Umbilical cord (tissue), 2 donors: ENCODE results near the gene FAM117B. TPM values are rescaled to one million over a fixed set of nuclear protein-coding genes. Genes with fewer than 3 reads are reported as not detected.

Experiments used
- DNase-seq: peaks from one replicate; pipeline ENCODE4 v3.0.0-alpha.2; 2015; ENCODE audit warnings: low spot score
- total RNA-seq: library from RNA; depleted of rRNA; stranded (reverse); fragments of >200 nt; gene quantifications from one replicate; pipeline ENCODE4 v1.2.3, GENCODE V29; 2014; ENCODE audit warnings: low replicate concordance; ENCODE audit not compliant: insufficient read depth

Gene FAM117B
- total RNA-seq = 5.8 TPM

DNA sequence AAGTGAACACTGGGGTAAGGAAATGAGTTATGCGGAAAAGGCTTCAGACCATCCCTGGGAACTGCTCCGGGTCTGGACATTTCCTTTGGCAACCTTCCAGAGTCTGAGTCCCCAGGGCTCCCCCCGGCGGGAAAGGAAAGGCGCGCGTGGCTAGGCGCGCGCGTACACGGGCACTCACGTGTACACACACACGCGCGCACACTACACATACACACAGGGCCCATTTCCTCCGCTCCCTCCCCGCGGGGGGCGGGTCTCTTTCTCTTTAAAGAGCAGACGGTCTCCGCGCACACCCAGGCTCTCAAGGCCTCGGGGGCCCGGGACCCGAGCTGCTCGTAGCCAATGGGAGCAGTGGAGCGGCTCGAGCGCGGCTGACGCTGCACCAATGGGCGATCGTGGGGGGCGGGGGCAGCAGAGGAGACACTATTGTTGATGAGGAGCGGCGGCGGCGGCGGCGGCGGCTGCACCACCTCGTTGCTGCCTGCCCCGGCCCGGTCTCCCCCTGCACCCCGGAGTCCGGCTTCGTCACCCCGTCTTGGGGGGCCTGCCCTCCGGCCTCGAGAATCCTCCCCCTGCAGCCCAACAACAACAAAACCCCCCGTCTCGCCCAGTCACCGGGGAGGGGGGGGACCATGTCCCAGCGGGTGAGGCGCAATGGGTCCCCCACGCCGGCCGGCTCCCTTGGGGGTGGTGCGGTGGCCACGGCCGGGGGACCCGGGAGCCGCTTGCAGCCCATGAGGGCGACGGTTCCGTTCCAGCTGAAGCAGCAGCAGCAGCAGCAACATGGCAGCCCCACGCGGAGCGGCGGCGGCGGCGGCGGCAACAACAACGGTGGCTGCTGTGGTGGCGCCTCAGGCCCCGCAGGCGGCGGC lies at the start of gene FAM117B:
Gene FAM117B (plus strand): TSS at position 414 of the 872 bp plus-strand sequence. CDS start 219 bp downstream, at position 633.
- peak; percentile 99 for DNase-seq

DNA sequence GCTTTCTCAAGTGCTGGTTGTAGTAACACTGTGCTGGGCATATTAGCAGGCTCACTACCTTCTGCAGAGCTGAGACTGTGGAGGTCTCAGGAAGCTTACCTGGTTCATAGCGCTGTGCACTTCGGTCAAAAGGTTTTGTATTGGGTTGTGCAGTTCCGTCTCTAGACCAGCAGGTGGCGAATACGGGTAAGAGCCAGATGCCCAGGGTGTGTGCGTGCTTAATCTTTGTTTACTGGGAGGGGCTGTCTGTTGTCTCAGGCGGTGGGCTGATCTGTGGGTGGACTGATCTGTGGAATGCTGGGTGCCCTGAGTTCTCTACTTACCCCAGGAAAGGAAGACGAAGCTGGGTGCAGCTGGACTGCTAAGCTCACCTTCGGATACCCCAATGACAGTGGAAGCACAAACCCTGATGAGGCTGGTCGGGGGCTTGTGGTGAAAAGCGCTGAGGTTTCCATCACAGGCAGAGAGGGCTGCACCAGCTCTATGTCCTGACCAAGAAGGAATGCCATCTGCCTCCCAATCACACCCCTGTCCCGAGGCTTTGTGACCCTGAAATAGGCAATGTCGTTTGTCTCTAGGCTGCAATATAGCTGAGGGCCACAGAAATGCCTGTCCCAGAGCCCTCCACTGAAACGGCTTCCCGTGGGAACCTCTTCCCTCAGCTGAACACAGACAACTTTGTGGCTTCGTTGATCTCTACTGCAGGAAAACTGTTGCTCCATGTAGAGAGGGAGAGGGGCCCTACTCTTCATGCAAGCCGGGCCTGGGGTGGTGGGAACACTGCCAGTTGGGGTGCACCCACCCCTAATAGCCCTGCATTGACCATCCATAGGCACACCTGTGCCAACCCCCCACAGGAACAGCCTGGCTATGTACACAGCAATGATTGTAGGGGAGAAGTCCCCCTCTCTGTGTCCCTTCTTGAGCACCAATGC lies 45.9 kb upstream of the FAM117B start:
- peak; percentile 83 for DNase-seq

DNA sequence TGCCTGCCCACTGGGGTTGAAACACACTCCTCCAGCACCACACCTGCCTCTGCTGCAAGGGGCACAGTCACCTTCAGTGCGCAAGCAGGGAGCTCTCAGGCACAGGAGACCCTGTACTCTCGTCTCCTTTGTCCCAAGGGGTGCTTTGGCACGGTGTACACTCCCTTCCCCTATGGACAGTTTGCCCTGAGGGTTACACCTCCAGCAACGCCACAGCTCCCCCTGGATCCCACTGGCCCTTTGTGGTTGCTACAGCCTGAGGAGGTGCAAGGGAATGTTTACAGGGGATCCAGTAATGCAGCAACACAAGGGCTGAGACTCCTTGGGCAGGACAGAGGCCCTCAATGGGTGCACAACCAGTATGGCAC lies 45.2 kb upstream of the FAM117B start:
- no peak for DNase-seq

DNA sequence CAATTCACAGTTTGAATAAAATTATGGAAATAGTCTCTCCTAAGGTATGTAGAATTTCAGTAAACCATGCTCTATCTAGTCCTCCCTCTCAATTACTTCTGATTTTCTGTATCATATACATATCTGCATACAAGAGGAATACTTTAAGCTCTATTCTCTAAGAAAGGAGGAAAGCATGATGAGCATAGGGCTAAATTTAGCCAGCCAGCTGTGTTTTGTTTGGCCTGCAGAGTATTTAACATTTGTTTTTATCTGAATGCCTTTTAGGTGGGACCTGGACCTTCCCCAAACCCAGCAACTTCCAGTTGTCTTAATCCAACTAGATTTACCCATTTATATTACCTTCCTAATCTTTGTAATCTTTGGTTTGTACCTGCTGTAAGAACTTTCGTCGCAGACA lies 42.2 kb upstream of the FAM117B start:
- peak; percentile 33 for DNase-seq

- DNase-seq = no peak
Measured at GRCh38 chr2:202599105-202599504, 35.7 kb upstream of the FAM117B start.

DNA sequence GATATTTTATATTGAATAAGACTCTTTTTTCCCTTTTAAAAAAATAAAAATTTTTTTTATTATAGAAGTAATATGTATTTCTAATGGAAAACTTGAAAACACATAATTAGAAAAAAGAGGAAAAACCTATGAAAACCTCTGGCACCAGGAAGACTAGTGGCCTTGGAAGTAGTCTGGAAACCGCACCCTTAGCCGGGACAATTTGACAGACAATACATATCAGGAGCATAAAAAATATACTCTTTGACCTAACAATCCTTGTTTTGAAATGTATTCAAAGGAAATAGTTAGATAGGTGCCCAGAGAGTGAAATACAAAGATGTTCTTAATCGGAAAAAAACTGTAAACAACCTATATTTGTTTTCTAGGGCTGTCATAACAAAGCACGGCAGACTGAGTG lies 34.9 kb upstream of the FAM117B start:
- DNase-seq = no peak

DNA sequence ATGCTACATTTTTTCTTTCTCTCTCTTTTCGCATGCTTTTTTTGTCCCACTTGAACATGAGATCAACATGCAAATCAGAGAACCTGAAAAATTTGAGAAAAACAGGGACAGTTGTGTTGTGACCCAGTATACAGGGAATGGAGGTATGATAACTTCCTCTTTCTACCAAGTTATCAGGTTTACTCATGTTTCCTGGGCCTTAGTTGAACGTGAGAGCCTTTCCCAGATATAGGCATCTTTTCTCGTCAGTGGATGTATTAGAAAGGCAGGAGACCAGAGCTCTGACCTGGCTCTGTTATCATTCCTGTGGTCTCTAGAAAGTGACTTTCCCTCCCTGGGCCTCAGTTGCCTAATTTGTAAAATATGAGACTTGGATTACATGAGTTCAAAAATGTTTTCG lies 30.1 kb upstream of the FAM117B start:
- DNase-seq = no peak

DNA sequence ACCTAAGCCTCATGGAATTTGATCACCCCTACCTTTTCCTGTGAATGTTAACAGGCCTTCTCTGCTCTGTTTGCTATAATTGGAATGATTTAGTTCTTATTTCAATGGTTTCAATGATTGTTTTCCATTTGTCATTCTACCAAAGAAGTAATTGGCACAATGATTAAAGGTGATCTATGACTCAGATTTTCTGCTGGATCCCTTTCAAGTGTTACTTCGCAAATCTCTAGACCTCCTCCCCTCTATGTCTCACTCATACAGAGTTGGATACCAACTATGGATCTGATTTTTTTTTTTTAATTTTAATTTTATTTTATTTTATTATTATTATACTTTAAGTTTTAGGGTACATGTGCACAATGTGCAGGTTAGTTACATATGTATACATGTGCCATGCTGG lies 29.6 kb upstream of the FAM117B start:
- no peak for DNase-seq

DNA sequence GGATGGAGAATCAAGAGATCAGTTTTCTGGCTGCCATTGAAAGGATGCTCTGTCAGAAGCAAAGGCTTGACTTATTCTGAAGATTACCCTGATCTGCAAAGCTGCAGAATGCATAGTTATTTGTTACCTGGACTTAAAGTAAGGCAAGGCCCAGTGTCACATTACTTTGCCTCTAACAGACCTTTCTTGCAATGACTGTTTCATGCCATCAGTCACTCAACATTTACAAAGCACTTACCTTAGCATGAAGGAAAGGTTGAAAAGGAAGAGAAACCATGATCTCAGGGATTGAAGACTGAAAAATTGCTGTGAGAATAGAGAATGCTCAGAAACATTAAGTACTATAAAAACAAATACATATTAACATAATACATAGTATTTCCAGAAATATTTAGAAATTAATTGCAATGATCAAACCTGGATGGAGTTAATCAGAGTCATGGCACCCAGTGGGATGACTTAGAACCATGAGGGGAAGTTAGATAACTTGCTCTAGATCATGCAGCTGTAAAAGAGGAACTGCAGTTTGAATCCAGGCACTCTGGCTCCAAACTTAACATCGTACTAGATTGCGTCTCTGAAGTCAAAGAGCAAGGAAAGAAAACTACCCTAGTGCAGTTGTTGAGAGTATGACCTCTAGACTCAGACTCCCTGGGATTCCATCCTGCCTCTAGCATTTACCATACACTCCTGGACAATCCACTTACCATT lies 26.5 kb upstream of the FAM117B start:
- DNase-seq = no peak

- DNase-seq = no peak
Measured at GRCh38 chr2:202609381-202610145, 25.2 kb upstream of the FAM117B start.

- no peak for DNase-seq
Measured at GRCh38 chr2:202610380-202610779, 24.4 kb upstream of the FAM117B start.

GRCh38 chr2:202612145-202612544 lies 22.6 kb upstream of the FAM117B start:
- no peak for DNase-seq

DNA sequence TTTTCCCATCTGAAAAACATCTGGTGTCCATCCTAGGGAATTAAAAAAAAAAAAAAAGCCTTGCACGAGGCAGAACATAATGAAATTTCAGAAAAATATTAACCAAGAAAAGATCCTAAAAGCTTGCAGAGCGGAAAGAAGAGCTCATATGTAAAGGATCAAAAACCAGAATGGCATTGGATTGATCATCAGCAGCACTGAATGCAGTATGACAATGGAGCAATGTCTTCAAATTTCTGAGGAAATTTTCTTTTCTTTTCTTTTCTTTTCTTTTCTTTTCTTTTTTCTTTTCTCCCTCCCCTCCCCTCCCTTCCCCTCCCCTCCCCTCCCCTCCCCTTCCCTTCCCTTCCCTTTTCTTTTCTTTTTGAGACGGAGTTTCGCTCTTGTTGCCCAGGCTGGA lies 21.3 kb upstream of the FAM117B start:
- no peak for DNase-seq

GRCh38 chr2:202624133-202624532 lies 10.6 kb upstream of the FAM117B start:
- DNase-seq = no peak

GRCh38 chr2:202627042-202627441 lies 7.7 kb upstream of the FAM117B start:
- no peak for DNase-seq

- DNase-seq = no peak
Measured at GRCh38 chr2:202628646-202629198, 6.0 kb upstream of the FAM117B start.

DNA sequence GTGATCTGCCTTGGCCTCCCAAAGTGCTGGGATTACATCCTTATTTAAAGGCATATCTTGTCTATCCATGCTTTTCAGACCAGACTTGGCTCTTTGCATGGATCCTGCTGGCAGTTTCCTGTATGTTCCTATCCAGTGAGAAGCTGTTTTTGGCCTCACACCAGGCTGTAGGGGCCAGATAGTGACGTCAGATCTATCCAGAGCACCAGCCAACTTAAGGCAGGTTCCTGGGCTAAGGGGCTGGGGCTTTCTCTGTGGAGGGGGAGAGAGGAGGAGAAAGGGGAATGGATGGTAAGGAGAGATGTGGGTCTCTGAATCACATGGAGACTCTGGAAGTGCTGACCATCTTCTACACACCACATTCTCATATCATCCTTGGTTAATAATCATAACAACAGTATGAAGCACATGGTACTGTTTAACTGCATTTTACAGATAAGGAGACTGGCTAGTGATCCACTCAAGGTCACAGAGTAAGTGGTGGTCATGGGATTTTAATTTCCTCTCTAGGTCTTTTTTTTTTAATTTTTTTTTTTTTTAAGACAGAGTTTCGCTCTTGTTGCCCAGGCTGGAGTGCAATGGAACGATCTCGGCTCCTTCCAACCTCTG lies 2.0 kb upstream of the FAM117B start:
- DNase-seq = peak; percentile 45

- no peak for DNase-seq
Measured at GRCh38 chr2:202633470-202633869, 1.3 kb upstream of the FAM117B start.

DNA sequence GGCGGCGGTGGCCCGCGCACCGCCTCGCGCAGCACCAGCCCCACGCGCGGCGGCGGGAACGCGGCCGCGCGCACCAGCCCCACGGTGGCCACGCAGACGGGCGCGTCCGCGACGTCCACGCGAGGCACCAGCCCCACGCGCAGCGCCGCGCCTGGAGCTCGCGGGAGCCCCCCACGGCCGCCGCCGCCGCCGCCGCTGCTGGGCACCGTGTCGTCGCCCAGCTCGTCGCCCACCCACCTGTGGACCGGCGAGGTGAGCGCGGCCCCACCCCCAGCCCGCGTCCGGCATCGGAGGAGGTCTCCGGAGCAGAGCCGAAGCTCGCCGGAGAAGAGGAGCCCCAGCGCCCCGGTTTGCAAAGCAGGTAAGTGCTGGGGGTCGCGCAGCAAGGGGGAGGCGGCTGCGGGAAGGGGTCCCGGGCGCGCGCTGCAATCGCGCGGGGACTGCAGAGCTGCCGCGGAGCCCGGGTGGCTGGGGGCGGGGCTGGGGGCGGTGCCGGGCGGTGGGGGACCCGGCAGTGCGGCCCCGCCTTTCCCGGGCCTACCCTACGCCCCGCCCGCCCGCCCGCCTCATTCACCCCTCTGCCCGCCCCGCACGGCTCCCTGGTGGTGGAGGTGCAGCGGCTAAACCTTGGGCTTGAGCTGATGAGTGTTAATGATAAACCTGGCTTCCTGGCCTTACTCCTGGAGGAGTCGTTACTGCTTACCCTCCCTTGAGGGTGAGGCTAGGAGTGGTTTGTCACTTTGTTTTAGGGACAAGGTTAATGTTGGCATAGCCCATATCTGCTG lies 851 bp downstream of the FAM117B start:
- peak; percentile 79 for DNase-seq

DNA sequence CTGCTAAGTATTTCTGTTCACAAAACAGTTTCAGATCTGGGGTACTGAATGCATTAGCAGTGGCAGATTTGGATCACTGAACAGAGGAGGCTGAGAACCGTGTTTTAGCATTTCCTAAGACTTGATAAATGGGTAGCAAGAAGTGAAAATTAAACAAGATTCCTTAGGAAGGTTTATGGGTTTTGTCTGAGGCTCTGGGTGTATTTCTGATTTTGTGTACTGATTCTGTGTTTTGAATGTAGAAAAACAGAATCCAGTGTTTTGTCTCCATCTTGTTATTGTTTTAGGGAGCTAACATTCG lies 1.4 kb downstream of the FAM117B start:
- no peak for DNase-seq
